PFSK-1 (cell line): ENCODE results near the gene FCRLB.

Experiments
- FOXP2 ChIP-seq: optimal IDR thresholded peaks from 2 replicates; pipeline ENCODE3; 2011; ENCODE audit warnings: borderline replicate concordance, control low read depth, inconsistent platforms; ENCODE audit not compliant: insufficient read depth; ENCODE audit errors: extremely low read length, extremely low read depth
- POLR2AphosphoS5 ChIP-seq: IDR thresholded peaks from 2 replicates; pipeline ENCODE4 v1.6.1; 2012; ENCODE audit warnings: low read depth, mild to moderate bottlenecking, control low read depth, low read length, moderate library complexity
- SIN3A ChIP-seq: IDR thresholded peaks from 2 replicates; pipeline ENCODE4 v1.6.1; 2012; ENCODE audit warnings: mild to moderate bottlenecking, low read length, moderate library complexity, borderline replicate concordance; ENCODE audit not compliant: insufficient read depth
- TAF1 ChIP-seq: IDR thresholded peaks from 2 replicates; pipeline ENCODE4 v1.6.1; 2012; ENCODE audit warnings: low read length, control low read depth, borderline replicate concordance; ENCODE audit not compliant: insufficient read depth
- TF ChIP-seq, protein P1 (sequence below), 2 experiments: IDR thresholded peaks; 2 replicates each; pipeline versions ENCODE4 v1.6.1 to v1.8.0; 2011 to 2012; ENCODE audit warnings: low read depth in 2 of 2, low read length in 2 of 2, control low read depth in 1 of 2, inconsistent platforms in 1 of 2, mild to moderate bottlenecking in 1 of 2, moderate library complexity in 1 of 2; ENCODE audit not compliant: insufficient read depth in 1 of 2

FCRLB gene

GRCh38 chr1:161773791-161774190 lies 52.4 kb downstream of the FCRLB start:
- TF ChIP-seq, protein P1, sequence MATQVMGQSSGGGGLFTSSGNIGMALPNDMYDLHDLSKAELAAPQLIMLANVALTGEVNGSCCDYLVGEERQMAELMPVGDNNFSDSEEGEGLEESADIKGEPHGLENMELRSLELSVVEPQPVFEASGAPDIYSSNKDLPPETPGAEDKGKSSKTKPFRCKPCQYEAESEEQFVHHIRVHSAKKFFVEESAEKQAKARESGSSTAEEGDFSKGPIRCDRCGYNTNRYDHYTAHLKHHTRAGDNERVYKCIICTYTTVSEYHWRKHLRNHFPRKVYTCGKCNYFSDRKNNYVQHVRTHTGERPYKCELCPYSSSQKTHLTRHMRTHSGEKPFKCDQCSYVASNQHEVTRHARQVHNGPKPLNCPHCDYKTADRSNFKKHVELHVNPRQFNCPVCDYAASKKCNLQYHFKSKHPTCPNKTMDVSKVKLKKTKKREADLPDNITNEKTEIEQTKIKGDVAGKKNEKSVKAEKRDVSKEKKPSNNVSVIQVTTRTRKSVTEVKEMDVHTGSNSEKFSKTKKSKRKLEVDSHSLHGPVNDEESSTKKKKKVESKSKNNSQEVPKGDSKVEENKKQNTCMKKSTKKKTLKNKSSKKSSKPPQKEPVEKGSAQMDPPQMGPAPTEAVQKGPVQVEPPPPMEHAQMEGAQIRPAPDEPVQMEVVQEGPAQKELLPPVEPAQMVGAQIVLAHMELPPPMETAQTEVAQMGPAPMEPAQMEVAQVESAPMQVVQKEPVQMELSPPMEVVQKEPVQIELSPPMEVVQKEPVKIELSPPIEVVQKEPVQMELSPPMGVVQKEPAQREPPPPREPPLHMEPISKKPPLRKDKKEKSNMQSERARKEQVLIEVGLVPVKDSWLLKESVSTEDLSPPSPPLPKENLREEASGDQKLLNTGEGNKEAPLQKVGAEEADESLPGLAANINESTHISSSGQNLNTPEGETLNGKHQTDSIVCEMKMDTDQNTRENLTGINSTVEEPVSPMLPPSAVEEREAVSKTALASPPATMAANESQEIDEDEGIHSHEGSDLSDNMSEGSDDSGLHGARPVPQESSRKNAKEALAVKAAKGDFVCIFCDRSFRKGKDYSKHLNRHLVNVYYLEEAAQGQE (IDR thresholded peaks at IDR 0.05; ENCODE audit: insufficient read depth in 1 of 2, low read depth in 2 of 2, low read length in 2 of 2): no peak
- TF ChIP-seq POLR2AphosphoS5: no peak

DNA sequence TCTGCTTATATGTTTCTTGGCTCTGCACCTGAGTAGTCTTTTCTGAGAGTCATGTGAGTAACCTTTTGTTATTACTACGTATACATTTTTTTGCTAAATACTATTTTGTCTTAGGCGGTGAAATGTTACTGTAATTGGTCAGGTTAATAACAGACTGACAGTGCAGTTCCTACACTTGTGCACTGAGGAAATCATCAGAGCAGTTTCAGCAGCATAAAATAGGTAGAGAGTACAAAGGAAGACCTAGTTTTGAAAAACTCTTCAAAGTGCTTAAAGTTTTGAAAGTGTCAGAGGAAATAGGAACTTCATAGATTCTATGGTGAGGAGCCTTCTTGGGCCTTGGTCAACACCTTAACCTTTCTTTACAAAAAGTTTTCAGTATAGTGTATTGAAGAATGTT lies 55.9 kb downstream of the FCRLB start:
- TF ChIP-seq SIN3A (no peak), POLR2AphosphoS5 (no peak), FOXP2 (no peak), TAF1 (no peak)
- TF ChIP-seq, protein P1 (IDR thresholded peaks at IDR 0.05; ENCODE audit: insufficient read depth in 1 of 2, low read depth in 2 of 2, low read length in 2 of 2): no peak
